K562 (cell line): Measurements from ENCODE around the gene WDR45.

ENCODE experiments used
- MLLT1 ChIP-seq, 2 experiments: fragments of 450-650 bp; IDR thresholded peaks; 2 replicates each; pipeline ENCODE4 v1.6.1; 2016
- ZNF146 ChIP-seq: IDR thresholded peaks from one replicate; pipeline ENCODE4 v1.6.1; 2018; ENCODE audit warnings: missing compliant biosample characterization; ENCODE audit not compliant: unreplicated experiment

- TF ChIP-seq MLLT1 (IDR thresholded peaks at IDR 0.05): no peak
- TF ChIP-seq ZNF146 (CRISPR knock-in tag): no peak
Measured at GRCh38 chrX:49120091-49120490, 40.4 kb upstream of the WDR45 start.
